IMR-90 (cell line): ENCODE data around the gene MAN2A1. TPM values are rescaled to one million over a fixed set of nuclear protein-coding genes. Genes with fewer than 3 reads are reported as not detected.

Experiments used
- ATAC-seq: fragments of 200-7000 bp; cut with Tn5 transposase; 2 replicates; pipeline ENCODE4 v1.9.1; 2020; ENCODE audit warnings: low read depth, mild to moderate bottlenecking, moderate library complexity
- BruUV-seq: library from RNA; stranded (reverse); fragments of 400-500 nt; replicated peaks from 2 replicates; lab custom pipeline; 2021; lab: Mats Ljungman, UMichigan
- CTCF ChIA-PET: fragments of 300-600 bp; formaldehyde crosslinking; extraction: SDS; loops from one replicate; lab custom pipeline; 2021; ENCODE audit warnings: antibody characterized with exemption; lab: Yijun Ruan, JAX
- POLR2A ChIA-PET: fragments of 300-600 bp; sonication (Branson Sonifier 250); formaldehyde crosslinking; loops from one replicate; lab custom pipeline; 2022; ENCODE audit warnings: antibody characterized with exemption; ENCODE audit not compliant: unreplicated experiment; lab: Charles Lee
- DNase-seq: peaks from one replicate; pipeline ENCODE4 v3.0.0; 2013
- H2AFZ ChIP-seq: replicated peaks from 2 replicates; pipeline ENCODE3; 2013; ENCODE audit warnings: low read length, mild to moderate bottlenecking; ENCODE audit not compliant: poor library complexity
- H2AK5ac ChIP-seq: 2 replicates; pipeline ENCODE4 v1.6.1; 2013; ENCODE audit warnings: low read depth, low read length, inconsistent platforms
- H2AK9ac ChIP-seq: replicated peaks from 2 replicates; pipeline ENCODE3; 2013; ENCODE audit warnings: mild to moderate bottlenecking, low read depth, low read length, moderate library complexity; ENCODE audit not compliant: poor library complexity
- H2BK120ac ChIP-seq: 2 replicates; pipeline ENCODE4 v1.6.1; 2013; ENCODE audit warnings: low read depth, low read length, inconsistent platforms
- H2BK15ac ChIP-seq: 3 replicates; pipeline ENCODE4 v1.6.1; 2013; ENCODE audit warnings: low read depth, low read length, inconsistent platforms
- H2BK20ac ChIP-seq: 2 replicates; pipeline ENCODE4 v1.6.1; 2013; ENCODE audit warnings: low read depth, mild to moderate bottlenecking, inconsistent platforms, low read length, moderate library complexity
- H2BK5ac ChIP-seq: 2 replicates; pipeline ENCODE4 v1.6.1; 2013; ENCODE audit warnings: mild to moderate bottlenecking, low read depth, low read length, inconsistent platforms; ENCODE audit not compliant: poor library complexity, severe bottlenecking
- H3K14ac ChIP-seq: replicated peaks from 2 replicates; pipeline ENCODE4 v1.6.1; 2013; ENCODE audit warnings: low read depth, low read length, inconsistent platforms
- H3K18ac ChIP-seq: 2 replicates; pipeline ENCODE4 v1.6.1; 2013; ENCODE audit warnings: low read depth, low read length, control low read depth
- H3K23ac ChIP-seq: 2 replicates; pipeline ENCODE4 v1.6.1; 2013; ENCODE audit warnings: low read depth, low read length, inconsistent platforms
- H3K27ac ChIP-seq: 2 replicates; pipeline ENCODE4 v1.5.1; 2013; ENCODE audit warnings: mild to moderate bottlenecking, control low read depth, low read length; ENCODE audit not compliant: insufficient read depth
- H3K27me3 ChIP-seq: 2 replicates; pipeline ENCODE4 v1.6.1; 2013; ENCODE audit warnings: low read length; ENCODE audit not compliant: control insufficient read depth, insufficient read depth
- H3K36me3 ChIP-seq: 2 replicates; pipeline ENCODE4 v1.6.1; 2013; ENCODE audit warnings: low read length, mixed read lengths; ENCODE audit not compliant: control insufficient read depth, insufficient read depth
- H3K4ac ChIP-seq: 2 replicates; pipeline ENCODE4 v1.6.1; 2013; ENCODE audit warnings: low read depth, low read length, inconsistent platforms
- H3K4me1 ChIP-seq: 2 replicates; pipeline ENCODE4 v1.6.1; 2013; ENCODE audit warnings: low read length, mixed read lengths; ENCODE audit not compliant: control insufficient read depth, insufficient read depth
- H3K4me2 ChIP-seq: 2 replicates; pipeline ENCODE4 v1.6.1; 2013; ENCODE audit warnings: low read depth, mild to moderate bottlenecking, control low read depth, low read length, moderate library complexity
- H3K4me3 ChIP-seq: 2 replicates; pipeline ENCODE4 v1.5.1; 2013; ENCODE audit warnings: low read depth, mild to moderate bottlenecking, control low read depth, low read length, moderate library complexity; ENCODE audit not compliant: insufficient read depth
- H3K56ac ChIP-seq: 2 replicates; pipeline ENCODE4 v1.6.1; 2013; ENCODE audit warnings: low read length, inconsistent platforms; ENCODE audit not compliant: insufficient read depth; ENCODE audit errors: extremely low read depth
- H3K79me1 ChIP-seq, 2 experiments: 2 replicates each; pipeline ENCODE4 v1.6.1; 2013; ENCODE audit warnings: low read length in 2 of 2, inconsistent platforms in 1 of 2, low read depth in 1 of 2
- H3K9ac ChIP-seq: 2 replicates; pipeline ENCODE4 v1.6.1; 2013; ENCODE audit warnings: low read depth, low read length, control low read depth
- H3K9me1 ChIP-seq: 2 replicates; pipeline ENCODE4 v1.6.1; 2013; ENCODE audit warnings: low read length, inconsistent platforms; ENCODE audit not compliant: insufficient read depth
- H3K9me3 ChIP-seq: 2 replicates; pipeline ENCODE4 v1.6.1; 2013; ENCODE audit warnings: low read length; ENCODE audit not compliant: control insufficient read depth, insufficient read depth
- H4K20me1 ChIP-seq: 2 replicates; pipeline ENCODE4 v1.6.1; 2013; ENCODE audit warnings: low read length, inconsistent platforms; ENCODE audit not compliant: insufficient read depth
- H4K5ac ChIP-seq: 2 replicates; pipeline ENCODE4 v1.6.1; 2013; ENCODE audit warnings: mild to moderate bottlenecking, low read depth, low read length, control low read depth
- H4K8ac ChIP-seq, 2 experiments: 2 replicates each; pipeline ENCODE4 v1.6.1; 2013; ENCODE audit warnings: low read depth in 2 of 2, low read length in 2 of 2, control low read depth in 1 of 2, inconsistent platforms in 1 of 2
- H4K91ac ChIP-seq: 2 replicates; pipeline ENCODE4 v1.6.1; 2013; ENCODE audit warnings: low read depth, low read length, inconsistent platforms; ENCODE audit not compliant: insufficient read depth
- BHLHE40 ChIP-seq: fragments of 150-350 bp; IDR thresholded peaks from 2 replicates; pipeline ENCODE4 v1.6.1; 2016; ENCODE audit warnings: mild to moderate bottlenecking, low read depth, low read length
- CEBPB ChIP-seq: IDR thresholded peaks from 2 replicates; pipeline ENCODE4 v1.6.1; 2012; ENCODE audit warnings: low read depth, low read length, improper control_type of control experiment
- CHD1 ChIP-seq: IDR thresholded peaks from 2 replicates; pipeline ENCODE4 v1.6.1; 2012; ENCODE audit warnings: low read depth, low read length, improper control_type of control experiment
- CTCF ChIP-seq: conservative IDR thresholded peaks from 2 replicates; pipeline ENCODE4 v1.5.1; 2012; ENCODE audit warnings: mild to moderate bottlenecking, low read depth, low read length, improper control_type of control experiment
- ELK1 ChIP-seq: fragments of 150-350 bp; IDR thresholded peaks from 2 replicates; pipeline ENCODE4 v1.6.1; 2016; ENCODE audit warnings: low read depth, mild to moderate bottlenecking, low read length, moderate library complexity, borderline replicate concordance
- FOS ChIP-seq: fragments of 150-350 bp; IDR thresholded peaks from 2 replicates; pipeline ENCODE4 v1.6.1; 2016; ENCODE audit warnings: low read depth, low read length
- MAFK ChIP-seq: IDR thresholded peaks from 2 replicates; pipeline ENCODE4 v1.6.1; 2012; ENCODE audit warnings: low read depth, low read length, improper control_type of control experiment
- MAZ ChIP-seq: IDR thresholded peaks from 2 replicates; pipeline ENCODE4 v1.6.1; 2012; ENCODE audit warnings: low read depth, mild to moderate bottlenecking, low read length, improper control_type of control experiment, moderate library complexity, borderline replicate concordance
- MXI1 ChIP-seq: IDR thresholded peaks from 2 replicates; pipeline ENCODE4 v1.6.1; 2012; ENCODE audit warnings: low read depth, mild to moderate bottlenecking, low read length, moderate library complexity, borderline replicate concordance
- NFE2L2 ChIP-seq: fragments of 150-350 bp; IDR thresholded peaks from 2 replicates; pipeline ENCODE4 v1.6.1; 2016; ENCODE audit warnings: low read depth, mild to moderate bottlenecking, low read length
- POLR2A ChIP-seq: IDR thresholded peaks from 2 replicates; pipeline ENCODE4 v1.6.1; 2012; ENCODE audit warnings: mild to moderate bottlenecking, low read depth, low read length
- RAD21 ChIP-seq: IDR thresholded peaks from 2 replicates; pipeline ENCODE4 v1.6.1; 2012; ENCODE audit warnings: low read length, improper control_type of control experiment
- RCOR1 ChIP-seq: IDR thresholded peaks from 2 replicates; pipeline ENCODE4 v1.6.1; 2012; ENCODE audit warnings: mild to moderate bottlenecking, low read length, improper control_type of control experiment; ENCODE audit not compliant: insufficient replicate concordance
- RFX5 ChIP-seq: IDR thresholded peaks from 2 replicates; pipeline ENCODE4 v1.8.0; 2012; ENCODE audit warnings: low read depth, mild to moderate bottlenecking, low read length, moderate library complexity
- SMC3 ChIP-seq: fragments of 150-350 bp; IDR thresholded peaks from 2 replicates; pipeline ENCODE4 v1.6.1; 2016; ENCODE audit warnings: low read depth, mild to moderate bottlenecking, antibody characterized with exemption, low read length, moderate library complexity
- USF2 ChIP-seq: fragments of 150-350 bp; IDR thresholded peaks from 2 replicates; pipeline ENCODE4 v1.6.1; 2017; ENCODE audit warnings: mild to moderate bottlenecking, antibody characterized with exemption, low read length, low read depth
- WGBS, 2 experiments: methylation state at CpG; one replicate each; pipeline versions ENCODE4 v1.1.5 to v1.1.7; 2013; ENCODE audit warnings: missing lambda C conversion rate in 2 of 2; ENCODE audit not compliant: insufficient read length in 1 of 2; ENCODE audit errors: extremely low coverage in 2 of 2; 5-methylcytosine and 5-hydroxymethylcytosine counted together
- dilution Hi-C: fragments of 300-500 bp; cut with HindIII; formaldehyde crosslinking; loops from one replicate; pipeline ENCODE4 v1.14.3; 2018; ENCODE audit warnings: low sequenced_read_pairs; ENCODE audit not compliant: unreplicated experiment
- in situ Hi-C: fragments of 300-500 bp; cut with MboI; formaldehyde crosslinking; loops from 3 replicates; pipeline ENCODE4 v1.14.3; 2019; ENCODE audit warnings: low sequenced_read_pairs, inconsistent platforms, mixed read lengths
- intact Hi-C: fragments of 100-400 bp; cut with micrococcal nuclease; formaldehyde crosslinking; loops from 2 replicates; pipeline ENCODE4 v1.10.0; 2022
- polyA plus RNA-seq, 3 experiments: library from polyadenylated mRNA; depleted of rRNA; stranded (reverse); fragments of >200 nt; gene quantifications; 2 replicates each; pipeline ENCODE4 v1.2.3, GENCODE V29; 2012; ENCODE audit warnings: low replicate concordance in 1 of 3
- total RNA-seq: library from RNA; depleted of rRNA; stranded (reverse); fragments of >200 nt; gene quantifications from 2 replicates; pipeline ENCODE4 v1.2.3, GENCODE V29; 2012

The MAN2A1 gene
- total and polyA plus RNA-seq, 2 of the 4 experiments (the other 2 are of a cell fraction), result 16.4 to 29.6 TPM

GRCh38 chr5:109652096-109652495 is 37.6 kb upstream of the MAN2A1 start:
- Histone ChIP-seq H3K4me2 (no peak overlapping the region), H4K8ac (no peak overlapping the region), H2AFZ (no peak overlapping the region), H4K91ac (no peak overlapping the region), H3K4me1 (no peaks in the 10 kb centered on the region), H3K18ac (no peak overlapping the region), H3K56ac (no peak overlapping the region), H3K4me3 (no peak overlapping the region), H2BK5ac (no peak overlapping the region), H3K14ac (no peak overlapping the region), H3K9ac (no peak overlapping the region), H2BK20ac (no peak overlapping the region), H4K5ac (no peak overlapping the region), H2BK120ac (no peak overlapping the region), H3K36me3 (no peaks in the 10 kb centered on the region), H2AK9ac (no peak overlapping the region), H3K9me3 (no peaks in the 10 kb centered on the region), H2BK15ac (no peak overlapping the region), H3K79me1 (no peaks in the 10 kb centered on the region), H3K27ac (no peak overlapping the region), H2AK5ac (no peak overlapping the region), H3K27me3 (no peaks in the 10 kb centered on the region), H3K23ac (no peak overlapping the region), H4K20me1 (no peaks in the 10 kb centered on the region), H3K4ac (no peak overlapping the region), H3K9me1 (no peaks in the 10 kb centered on the region; the same call in 1 of the 2 replicates)
- CTCF ChIA-PET, result no interaction called here
- DNase-seq (no peak), ATAC-seq (peak; percentile 37; the same call in 1 of the 2 replicates)
- TF ChIP-seq CHD1, result no peak
- TF ChIP-seq MAZ, result no peak
- no peak for TF ChIP-seq NFE2L2
- TF ChIP-seq ELK1, result no peak
- TF ChIP-seq POLR2A, result no peak
- no peak for TF ChIP-seq MAFK
- no peak for TF ChIP-seq BHLHE40
- no peak for TF ChIP-seq RFX5
- no peak for TF ChIP-seq SMC3
- TF ChIP-seq CEBPB, result no peak
- no peak for TF ChIP-seq FOS
- TF ChIP-seq CTCF, result no peak
- TF ChIP-seq MXI1, result no peak
- no peak for TF ChIP-seq RCOR1
- no peak for TF ChIP-seq RAD21
- TF ChIP-seq USF2, result no peak
- dilution Hi-C loops (no loop called here), in situ Hi-C loops (no loop called here), intact Hi-C loops (loop anchor here (10.0 kb wide), 1 partner anchor 843 kb away; no protein-coding TSS in a partner anchor)
- no TSS peak for BruUV-seq
- POLR2A ChIA-PET, result no interaction called here
- no CpG with 5 or more reads among the region's 1 CpG for WGBS, 2 experiments
